ENCODE data around the gene NRXN3.

NRXN3 gene

DNA sequence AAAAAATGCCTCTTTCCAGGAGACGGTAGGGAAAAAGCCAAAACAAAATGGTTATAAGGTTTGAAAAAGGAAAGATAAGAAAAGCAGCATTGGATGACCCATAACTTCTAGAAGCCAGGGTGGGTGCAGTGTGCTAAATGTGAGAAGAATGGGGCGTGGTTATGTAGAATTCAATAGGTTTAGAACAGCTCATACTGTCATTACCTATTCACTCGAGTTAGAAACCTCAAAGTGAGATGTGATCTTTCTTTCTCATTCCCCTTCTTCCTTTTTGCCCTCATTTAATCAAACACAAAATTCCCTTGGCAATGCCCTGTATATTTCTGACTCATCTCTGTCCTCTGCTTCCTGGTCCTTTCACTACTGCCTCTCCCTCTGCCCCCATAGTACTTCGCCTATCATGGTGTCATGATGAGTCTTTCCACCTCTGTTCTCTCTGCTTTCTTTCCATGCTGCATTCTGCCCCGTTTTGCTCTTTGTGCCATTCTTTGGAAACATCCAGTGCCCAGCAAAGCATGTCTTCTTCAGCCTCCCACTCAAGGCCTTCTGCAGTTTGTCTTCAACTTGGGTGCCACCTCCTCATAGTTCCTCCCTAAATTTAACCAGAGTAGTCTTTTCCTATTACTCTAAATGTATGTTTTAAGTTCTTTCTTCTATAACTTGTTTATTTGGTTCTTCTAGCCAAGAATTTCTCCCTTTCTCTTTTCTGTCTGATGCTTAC, 496.3 kb downstream of the NRXN3 start:
- no peak for DNase-seq

DNA sequence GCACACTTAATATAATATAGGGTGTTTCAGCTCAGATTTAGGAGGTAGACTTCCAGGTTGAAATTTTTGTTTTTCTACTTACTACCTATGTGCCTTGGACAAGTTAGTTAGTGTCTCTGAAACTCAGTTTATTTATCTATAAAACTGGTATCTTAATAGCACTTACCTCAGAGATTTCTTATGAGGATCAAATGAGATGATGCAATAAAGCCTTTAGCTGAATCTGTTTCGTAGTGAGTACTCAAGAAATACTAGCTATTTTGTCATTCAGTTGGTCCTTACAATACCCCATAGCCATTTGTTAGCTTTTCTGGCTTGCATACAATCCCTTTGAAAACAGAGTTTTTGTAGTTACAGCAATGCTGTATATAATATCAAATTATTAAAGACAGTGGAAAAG, 497.0 kb downstream of the NRXN3 start:
- no peak for DNase-seq

DNA sequence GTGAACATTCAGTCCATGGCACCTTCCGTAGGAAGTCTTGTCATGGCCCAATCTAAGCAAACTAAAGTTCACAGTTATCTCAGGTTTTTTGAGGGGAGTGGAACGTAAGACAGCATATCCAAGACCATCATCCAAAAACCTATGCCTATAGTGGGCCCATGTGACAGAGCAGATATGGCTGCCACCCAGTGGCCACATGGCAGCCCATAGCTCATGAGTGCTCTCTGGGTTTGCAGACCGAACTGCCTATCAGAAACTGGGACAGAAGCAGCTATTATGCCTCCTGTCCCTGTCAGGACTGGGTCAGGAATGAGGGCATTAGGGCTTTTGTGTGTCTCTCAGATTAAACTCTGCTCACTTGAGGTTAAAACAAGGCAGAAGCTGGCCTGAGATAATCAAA, 503.7 kb downstream of the NRXN3 start:
- DNase-seq, result no peak

DNA sequence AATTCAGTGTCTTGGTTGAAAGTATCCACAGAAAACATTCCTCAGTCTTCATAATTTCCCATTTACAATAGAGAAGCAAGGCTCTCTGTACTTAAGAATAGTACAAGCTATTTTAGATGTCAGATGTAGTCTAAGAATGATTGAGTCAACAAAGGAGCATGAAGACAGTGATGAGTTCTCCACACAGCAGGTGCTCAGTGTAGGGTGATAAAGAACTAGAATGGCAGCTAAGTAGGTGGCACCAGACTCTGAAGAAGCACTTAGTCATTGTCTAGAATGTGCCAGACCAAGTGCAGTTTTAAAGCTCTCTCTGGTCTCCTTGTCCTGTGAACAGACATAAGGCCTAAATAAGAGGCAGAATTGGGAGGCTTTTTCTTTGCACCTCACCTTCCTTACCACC, 504.6 kb downstream of the NRXN3 start:
- no peak for DNase-seq

DNA sequence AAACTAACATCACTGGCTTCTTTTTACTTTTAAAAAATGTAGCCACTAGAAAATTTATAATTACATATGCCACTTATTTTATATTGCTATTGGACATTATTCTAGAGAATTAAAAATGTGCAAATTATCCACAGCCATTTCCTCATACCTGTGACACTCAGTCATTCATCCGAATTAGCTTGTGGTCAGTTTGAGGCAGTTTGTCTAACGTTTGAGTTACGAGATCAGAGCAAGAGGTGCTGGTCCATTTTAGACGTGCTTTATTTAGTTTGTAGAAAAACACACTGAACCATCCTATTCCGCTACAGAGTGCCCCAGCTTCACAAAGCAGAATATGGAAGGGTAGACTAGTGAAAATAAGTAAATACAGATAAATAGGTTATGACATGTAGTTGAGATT, 513.0 kb downstream of the NRXN3 start:
- DNase-seq, result no peak

DNA sequence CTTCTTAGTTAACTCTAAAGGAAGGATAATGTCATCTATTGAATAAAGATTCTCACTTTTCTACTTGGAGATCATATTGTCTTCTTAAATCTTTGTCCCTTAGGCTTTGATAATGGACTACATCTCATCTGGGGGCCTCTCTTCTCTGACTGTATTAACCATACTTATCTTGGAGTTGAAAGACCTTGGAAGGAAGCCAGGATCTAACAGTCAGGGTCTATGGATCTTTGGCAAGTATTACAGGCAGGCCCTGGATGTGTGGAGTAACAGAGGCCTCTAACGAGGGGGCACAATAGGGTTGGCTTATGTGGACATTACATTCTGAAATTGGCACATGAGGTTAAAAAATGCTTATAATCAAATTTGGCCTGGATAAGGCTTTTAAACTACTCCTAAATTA, 513.8 kb downstream of the NRXN3 start:
- no peak for DNase-seq

DNA sequence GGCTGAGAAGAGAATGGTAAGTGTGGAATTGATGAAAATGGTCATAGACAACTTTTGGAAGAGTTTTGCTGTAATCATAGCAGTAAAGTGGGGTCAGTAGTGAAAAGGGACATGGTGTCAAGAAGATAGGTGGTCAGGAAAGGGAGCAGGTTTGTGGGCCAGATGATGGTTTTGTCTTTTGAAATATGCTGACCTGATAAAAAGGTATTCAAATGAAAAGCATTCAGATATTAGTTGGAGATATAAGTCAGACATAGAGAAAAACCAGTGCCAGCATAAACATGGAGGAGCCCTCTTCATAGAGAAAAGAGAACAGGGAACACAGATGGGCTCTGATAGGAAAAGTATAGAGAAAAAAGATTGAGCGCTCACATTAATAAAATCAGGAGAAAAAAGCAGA, 518.3 kb downstream of the NRXN3 start:
- DNase-seq, result no peak

DNA sequence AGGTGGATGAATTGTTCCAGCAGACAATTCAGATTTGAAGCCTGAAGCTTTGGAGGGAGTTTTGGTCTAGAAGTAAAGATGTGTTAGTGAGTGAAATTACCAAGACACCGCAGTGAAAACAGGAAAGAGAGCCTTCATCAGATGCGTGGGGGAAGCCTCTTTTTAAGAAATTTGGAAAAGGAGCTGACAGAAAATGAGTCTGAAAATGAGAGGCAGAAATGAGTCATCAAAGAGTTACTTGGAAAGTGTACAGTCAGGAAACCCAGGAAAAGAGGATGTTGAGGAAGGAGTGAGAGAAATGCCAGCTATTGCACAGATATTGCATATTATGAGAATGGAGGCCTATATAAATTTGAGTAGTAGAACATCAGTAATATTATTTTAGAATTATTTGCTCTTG, 520.7 kb downstream of the NRXN3 start:
- peak in 1 of 5 donors; percentile 33 for DNase-seq

DNA sequence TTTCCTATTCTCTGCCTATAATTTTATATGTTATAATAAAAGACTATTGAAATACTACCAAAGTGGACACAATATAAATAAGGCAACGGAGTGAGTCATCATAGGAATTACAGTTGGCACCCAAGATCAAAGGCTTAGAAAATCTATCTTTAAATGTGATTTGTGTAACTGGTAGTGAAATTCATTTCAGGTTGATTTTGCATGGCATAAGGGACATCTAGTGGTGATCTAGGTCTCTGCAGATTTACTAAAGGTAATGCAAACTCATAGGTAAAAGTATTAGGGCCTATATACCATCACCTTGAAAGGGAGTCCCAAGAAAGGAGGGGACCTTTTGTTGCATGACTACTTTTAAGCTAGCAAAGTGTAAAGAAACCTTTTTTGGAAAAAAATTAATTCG, 527.2 kb downstream of the NRXN3 start:
- peak in 1 of 5 donors; percentile 1 for DNase-seq

DNA sequence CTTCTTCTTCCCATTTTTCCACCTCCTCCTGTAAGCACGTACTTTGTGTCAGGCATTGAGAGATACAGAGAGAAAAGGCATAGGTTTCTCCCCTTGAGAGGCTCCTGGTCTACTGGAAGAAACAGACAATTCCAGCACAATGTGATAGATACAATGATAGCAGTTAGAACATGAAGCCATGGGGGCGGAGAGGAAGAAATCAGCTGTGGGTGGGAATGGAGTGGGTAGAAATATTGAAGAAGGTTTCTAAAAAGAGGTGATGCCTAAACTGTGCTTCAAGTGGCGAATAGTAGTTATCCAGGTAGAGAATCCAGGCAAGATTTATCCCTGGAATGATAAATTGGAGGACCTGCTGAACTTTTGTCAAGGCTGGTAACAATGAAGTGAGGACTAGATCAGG, 528.8 kb downstream of the NRXN3 start:
- no peak for DNase-seq

DNA sequence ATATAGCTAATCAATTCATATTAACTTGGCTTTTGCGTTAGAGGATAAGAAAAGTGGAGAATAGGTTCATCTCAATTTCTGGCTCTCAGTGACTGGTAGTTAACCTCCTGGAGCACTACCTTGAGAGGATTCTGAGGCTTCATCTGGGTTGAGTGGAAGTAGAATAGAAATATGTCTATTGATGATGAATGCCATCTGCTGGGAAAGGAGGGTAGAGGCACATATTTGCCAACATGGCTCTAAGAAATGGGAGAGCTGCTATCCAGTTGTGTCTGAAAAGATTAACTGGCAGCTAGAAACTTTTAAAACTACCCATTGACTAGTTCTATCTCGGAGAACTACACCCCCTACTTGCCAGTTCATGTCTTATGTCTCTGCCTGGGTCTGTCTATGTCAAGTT, 530.1 kb downstream of the NRXN3 start:
- DNase-seq, result no peak

DNA sequence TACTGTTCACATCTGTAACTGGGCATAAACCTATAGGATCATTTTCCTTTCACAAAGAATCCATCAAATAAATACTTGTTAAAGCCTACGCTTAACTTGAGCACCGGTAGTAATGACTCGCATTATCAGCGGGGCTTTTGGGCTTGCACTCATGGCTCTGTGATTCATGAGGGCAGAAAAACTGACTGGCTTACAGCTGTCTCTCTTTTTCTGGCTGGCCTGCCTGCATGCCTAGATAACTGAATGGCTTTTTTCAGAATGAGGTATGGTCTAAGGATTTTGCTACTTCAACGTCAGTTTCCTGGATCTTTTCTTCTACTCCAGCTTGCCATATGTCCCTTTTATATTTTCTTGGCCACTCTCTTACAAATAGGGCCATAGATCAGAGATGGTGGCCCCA, 531.1 kb downstream of the NRXN3 start:
- DNase-seq, result no peak

DNA sequence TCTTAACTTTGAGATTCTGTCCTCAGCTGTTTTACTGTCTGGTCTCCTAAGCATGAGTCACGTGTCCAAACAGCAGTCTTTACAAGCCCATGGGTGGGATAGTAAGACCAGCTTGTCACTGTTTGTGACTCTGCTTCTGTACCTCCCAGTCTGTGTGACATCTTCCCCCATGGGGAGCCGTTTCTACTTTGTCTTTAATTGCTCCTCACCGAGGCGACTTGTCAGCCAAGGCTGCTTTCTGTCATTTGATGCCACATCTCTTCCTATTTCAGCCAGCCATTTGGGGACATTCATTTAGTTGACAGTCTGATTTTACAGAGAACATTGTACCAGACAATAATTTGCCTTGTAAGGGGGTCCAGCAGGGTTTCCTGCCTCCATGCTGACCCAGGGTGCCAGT, 534.8 kb downstream of the NRXN3 start:
- no peak for DNase-seq

DNA sequence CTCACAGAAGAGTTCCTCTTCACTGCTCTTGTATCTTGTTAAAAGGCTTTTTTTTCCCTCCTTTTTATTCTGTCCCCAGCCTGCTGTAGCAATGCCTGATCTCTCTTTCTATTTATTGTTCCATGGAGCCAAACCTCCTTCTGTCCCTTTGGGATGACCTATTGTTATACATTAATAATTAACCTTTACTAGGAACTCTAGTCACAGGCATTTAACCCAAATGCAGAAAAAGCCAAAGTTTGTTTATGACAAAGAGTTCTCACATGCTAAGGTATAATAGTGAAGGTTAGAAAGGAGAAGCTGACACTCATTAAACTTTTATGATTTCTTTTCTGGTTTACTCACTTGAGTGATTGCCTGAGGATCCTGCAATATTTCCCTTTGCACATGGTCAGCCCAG, 535.8 kb downstream of the NRXN3 start:
- no peak for DNase-seq

DNA sequence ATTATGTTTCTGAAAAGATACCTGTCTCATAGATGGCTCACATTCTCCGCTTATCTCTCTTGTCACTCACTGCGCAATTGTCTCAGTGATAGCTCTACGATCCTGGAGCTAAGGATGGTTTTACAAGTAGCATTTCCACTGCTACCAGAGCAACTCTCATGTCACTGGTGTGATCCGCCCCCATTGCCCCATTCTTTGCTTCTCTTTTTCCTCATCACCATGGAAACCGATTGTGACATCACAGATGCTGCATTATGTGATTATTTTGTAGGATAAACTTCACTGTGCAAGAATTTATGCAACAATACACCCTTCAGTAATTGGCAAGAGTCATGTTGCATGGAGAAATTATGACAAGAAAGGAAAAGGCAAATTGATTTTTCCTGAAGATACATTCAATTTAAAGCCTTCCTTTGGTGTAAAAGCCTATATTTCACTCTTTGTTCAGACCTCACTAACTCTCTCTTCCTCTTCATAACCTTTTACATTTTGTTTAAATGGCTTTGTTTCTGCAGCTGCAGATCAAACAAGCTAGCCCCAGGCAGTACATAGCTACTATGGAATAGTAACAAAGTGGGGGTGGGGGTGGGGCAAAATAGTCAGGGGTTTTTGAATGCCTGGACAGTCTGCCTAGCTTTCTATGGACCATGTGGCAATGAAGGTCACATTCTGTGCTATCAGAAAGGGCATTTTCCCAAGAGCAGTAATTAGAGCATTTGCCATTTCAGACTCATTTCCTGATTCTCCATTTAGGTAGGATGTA, 539.8 kb downstream of the NRXN3 start:
- DNase-seq, result no peak

DNA sequence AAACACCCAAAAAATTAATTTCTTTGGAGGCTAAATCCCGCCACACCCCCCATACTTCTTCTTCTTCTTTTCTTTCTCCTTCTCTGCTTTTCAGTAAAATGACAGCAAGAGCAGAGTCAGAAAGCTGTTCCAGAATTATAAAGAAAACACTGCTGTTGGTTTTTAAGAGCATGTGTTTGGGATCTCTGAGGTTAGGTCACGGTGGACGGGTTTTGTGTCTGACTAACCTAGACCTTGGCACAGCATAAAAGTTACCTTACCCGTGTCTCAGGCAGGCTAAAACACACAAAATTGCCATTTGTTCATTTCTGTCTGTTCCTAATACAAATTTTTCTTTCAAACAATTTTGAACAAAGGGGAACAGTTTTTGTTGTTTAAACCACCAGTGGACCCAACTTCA, 540.8 kb downstream of the NRXN3 start:
- DNase-seq, result no peak

DNA sequence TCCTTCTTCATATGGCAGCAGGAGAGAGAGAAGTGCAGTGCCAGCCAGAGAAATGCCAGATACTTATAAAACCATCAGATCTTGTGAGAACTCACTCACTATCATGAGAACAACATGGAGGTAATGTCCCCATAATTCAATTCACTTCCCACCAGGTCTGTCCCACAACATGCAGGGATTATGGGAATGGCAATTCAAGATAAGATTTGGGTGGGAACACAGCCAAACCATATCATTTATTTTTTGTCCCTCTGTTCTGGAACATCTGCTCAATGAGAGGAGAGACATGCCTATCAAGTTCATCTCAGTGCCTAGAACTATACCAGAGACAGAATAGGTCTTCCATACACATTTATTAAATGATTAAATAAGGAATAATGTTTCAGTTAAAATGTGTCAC, 543.5 kb downstream of the NRXN3 start:
- DNase-seq, result no peak

DNA sequence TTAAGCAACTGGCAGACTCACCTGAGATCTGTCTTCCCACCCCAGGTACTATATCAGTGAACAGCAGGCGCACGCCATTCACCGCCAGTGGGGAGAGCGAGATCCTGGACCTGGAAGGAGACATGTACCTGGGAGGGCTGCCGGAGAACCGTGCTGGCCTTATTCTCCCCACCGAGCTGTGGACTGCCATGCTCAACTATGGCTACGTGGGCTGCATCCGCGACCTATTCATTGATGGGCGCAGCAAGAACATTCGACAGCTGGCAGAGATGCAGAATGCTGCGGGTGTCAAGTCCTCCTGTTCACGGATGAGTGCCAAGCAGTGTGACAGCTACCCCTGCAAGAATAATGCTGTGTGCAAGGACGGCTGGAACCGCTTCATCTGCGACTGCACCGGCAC, 544.5 kb downstream of the NRXN3 start:
- DNase-seq, result no peak

DNA sequence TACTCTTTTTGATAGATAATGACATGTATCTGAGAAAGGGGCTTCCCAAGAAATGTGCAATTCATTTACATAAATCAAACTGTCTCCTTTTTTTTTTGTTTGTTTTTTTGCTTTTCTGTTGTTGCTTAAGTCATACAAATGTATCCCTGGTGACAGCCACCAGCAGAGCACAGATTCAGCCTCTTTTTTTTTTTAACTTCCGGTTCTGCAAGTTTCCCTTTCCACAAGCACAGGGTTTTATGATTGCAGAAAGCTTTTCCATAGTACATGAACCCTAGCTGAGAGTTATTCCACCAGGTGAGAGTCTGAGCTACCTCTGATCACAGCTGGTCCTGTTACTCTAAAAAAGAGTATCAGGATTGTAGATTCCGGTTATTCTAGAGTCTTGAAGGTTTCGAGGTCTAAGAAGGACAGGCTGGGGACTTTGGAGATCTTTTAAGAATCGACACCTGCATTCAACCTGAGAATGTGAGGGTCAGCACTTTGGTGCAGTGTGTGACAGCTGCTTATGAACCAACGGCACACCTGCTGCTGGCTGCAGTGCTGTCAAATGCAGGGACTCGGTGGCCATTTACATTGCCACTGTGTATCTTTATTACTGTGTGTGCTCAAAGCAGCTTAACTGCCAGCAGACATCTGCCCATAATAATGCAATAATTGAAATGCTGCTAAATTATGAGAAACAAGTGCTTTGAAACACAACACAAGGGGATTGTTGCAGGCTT, 551.7 kb downstream of the NRXN3 start:
- no peak for DNase-seq

DNA sequence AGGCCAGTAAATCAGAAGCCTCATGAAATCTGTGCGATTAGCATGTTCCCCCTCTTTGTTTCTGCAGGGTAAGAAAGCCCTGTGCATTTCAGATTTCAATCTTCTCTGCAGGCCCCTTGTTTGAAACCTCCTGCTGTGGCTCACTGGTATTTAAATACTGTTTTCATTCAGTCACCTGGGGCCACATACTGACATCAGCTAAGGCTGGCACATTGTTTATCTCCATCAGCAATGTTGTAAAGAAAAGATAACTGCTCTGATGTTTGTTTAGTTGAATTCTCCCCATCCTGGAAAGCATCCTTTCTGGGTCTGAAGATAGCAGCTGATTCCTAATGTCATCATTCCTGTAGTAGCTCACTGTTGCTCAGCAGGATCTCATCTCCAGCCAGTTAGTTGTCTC, 554.9 kb downstream of the NRXN3 start:
- no peak for DNase-seq

DNA sequence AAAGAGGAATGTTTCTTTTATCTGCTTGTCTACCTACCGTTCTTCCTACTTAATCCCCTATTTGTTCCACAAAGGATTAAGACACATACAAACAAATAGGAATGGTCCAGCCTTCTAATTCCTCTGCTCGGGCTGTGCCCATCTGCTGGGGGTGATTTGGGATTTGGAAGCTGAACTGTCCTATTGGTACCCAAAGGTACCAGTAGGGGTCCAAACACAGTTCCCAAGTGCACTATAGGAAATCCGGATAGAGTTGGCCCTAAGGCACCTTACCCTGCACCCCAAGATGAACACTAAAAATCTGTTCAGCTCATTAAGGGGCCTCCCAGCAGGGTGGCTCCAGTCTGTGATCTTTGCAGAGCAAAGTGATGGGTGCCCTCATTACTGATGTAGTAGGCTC, 566.9 kb downstream of the NRXN3 start:
- no peak for DNase-seq

DNA sequence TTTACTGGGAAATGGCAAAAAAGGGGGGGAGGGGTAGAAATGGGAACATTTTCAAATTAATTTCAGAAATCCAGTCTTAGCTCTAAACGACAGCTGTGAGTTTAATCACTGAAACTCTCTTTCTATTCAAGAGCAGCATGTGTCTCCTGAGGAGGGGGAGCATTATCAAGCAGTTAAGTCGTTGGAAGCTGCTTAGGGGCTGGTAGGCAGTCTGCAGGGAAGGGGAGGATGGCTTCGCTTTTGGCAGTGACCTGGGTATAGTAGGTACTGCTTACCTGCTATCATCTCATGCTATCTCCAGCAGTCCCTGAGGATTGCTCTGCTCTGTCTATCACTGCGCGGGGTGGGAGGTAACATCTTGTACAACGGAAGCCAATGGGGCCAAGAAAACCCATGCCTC, 567.4 kb downstream of the NRXN3 start:
- no peak for DNase-seq

DNA sequence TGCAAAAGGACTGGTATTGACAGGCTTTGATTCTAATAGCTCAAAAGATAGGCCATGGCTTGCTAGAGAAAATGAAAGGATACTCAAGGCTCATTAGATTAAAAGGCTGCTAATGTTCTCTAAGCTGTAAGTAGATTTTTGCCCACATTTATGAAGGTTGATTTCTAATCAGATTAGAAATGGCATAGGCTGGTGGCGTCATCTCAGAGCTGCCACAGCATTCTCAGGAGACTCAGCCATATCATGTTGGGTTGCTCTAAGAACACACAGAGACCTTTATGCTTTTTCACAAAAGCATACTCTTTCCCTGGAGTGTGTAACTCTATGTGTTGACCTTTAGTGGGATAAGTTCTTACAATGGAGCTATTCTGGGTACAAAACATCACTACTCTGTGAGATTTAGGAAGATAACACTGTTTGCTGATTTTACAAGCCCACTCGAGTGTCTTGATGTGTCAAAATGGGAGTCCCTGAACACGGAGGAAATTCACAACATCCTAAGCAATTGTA, 576.0 kb downstream of the NRXN3 start:
- DNase-seq, result no peak

DNA sequence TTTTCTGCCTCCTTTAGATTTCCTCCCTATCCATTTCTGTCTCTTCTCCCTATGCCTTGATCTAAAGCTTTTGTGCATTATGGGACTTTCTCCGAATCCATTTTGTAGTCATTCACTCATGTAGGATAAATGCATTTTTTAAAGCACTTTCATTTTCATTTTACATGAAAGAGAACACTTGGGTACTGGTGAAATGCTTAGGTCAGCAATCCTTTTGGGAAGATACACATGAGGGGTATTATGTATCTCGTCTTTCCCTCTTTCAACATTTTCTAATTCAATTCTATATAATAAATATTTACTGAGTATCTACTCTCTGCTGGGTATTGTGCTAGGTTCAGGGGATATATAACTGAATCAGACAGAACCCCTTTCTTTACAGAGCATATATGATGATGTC, 577.6 kb downstream of the NRXN3 start:
- DNase-seq, result no peak
